Stimulated activated CD4-positive, alpha-beta T cell treated with anti-CD3 and anti-CD28 coated beads, TNF-alpha, amount 100 ng/mL, for 4 hours (primary cell): ENCODE data around the gene KMT2C.
"Not testable (repeated sequence)": the region's sequence is repeated elsewhere in the genome, so short reads cannot be mapped to it uniquely, and the experiment has no call there.

Source experiments
- DNase-seq, 3 experiments: peaks; one replicate each; pipeline ENCODE4 v3.0.0-alpha.2; 2020; ENCODE audit warnings: low read depth in 3 of 3

The KMT2C gene

GRCh38 chr7:152355474-152356057, 80.2 kb downstream of the KMT2C start:
- no peak for DNase-seq

DNA sequence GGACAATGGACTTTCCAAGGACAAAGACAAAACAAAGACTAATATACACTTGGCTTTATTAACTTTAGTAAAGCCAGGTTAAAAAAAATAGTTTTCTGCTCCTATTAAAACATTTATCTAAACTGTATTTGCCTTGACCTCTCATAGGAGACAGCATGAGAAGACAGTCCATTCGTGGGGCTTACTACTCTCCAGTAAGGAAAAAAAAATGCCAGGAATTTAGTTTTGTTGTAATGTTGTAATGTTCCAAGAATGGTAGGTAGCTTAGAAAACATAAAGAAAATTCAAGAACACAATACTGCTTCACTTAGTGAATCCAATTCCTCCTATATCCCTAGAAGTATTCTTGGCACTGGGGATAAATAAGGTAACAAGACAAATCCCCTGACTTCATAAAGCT, 81.7 kb downstream of the KMT2C start:
- DNase-seq: no peak

DNA sequence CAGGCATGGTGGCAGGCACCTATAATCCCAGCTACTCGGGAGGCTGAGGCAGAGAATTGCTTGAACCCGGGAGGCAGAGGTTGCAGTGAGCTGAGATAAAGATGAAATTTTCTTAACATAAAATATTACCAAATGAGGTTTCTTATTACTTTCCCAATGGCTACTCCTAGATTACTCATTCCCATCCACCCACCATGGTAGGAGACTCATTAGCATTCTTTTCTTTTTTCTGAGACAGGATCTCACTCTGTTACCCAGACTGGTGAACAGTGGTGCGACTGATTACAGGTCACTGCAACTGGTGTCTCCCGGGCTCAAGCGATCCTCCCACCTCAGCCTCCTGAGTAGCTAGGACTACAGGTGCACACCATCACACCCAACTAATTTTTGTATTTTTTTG, 82.5 kb downstream of the KMT2C start:
- DNase-seq: not testable (repeated sequence)

- DNase-seq: not testable (repeated sequence)
Measured at GRCh38 chr7:152351747-152352146, 84.1 kb downstream of the KMT2C start.

GRCh38 chr7:152351168-152351567, 84.6 kb downstream of the KMT2C start:
- no peak for DNase-seq

DNA sequence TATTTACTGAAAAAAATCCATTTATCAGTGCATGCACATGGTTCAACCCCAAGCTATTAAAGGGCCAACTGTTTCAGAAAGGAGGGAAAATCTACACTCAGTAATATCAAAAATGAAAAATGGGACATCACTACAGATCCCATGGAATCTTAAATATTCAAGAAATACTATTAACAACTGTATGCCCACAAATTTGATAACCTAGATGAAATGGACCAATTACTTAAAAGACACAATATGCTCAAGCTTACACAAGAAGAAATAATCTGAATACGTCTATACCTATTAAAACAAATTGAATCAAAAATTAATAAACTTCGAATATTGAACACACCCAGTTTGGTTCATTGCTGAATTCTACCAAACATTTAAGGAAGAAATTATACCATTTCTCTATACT, 87.9 kb downstream of the KMT2C start:
- no peak for DNase-seq

- no peak for DNase-seq
Measured at GRCh38 chr7:152344253-152344652, 91.5 kb downstream of the KMT2C start.

DNA sequence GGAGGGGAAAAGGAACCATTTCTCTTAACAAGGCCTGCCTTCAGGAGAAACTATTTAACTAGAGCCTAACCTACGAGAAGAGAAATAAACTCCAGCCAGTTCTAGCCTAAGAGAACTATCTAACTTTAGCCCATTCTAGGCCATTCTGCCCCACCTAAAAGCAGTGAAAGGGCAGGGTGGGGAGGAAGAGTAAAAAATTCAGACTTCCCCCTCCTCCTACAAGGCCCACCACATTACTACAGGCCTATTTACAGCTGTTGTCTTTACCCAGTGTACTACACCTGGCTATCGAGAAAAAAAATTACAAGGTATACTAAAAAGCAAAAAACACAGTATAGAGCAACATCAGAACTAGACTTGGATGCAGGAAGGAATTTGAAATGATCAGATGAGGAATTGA, 93.0 kb downstream of the KMT2C start:
- DNase-seq: no peak

GRCh38 chr7:152341914-152342236, 93.9 kb downstream of the KMT2C start:
- no peak for DNase-seq

DNA sequence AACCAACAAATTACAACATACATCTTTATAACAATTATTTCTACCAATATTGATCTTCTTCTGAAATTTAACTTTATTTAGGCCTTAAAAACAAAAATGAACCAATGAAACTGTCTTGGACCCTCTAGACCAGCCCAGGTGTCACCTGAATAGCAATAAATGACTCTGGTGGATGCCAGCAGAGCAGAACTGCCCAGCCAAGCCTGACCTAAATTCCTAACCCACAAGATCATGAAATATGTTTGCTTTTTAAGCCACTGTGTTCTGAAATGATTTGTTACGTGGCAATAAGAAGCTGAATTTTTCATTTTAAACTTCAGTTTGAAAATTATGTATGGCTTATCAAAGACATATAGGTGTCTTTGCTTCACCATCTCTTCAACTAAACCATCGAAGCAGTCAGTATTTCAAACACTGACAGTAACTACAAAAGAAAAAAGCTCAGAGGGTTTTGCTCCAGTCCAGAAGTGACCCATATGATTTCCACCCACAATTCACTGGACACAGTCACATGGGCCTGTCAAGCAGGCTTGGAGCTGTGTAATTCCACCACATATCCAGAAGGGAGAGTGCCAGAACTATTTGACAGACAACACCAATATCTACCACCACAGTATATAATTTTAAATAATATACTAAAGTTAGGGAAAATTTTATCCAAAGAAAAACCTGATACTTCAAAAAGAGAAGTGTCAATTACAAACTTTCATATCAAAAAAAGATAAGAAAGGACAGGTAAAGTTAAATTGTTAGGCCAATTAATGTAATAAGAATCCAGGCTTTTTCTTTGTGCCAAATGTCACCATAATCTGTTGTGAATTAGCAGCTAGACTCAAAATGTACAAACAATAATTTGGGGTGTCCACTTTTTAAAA, 94.5 kb downstream of the KMT2C start:
- DNase-seq: no peak

DNA sequence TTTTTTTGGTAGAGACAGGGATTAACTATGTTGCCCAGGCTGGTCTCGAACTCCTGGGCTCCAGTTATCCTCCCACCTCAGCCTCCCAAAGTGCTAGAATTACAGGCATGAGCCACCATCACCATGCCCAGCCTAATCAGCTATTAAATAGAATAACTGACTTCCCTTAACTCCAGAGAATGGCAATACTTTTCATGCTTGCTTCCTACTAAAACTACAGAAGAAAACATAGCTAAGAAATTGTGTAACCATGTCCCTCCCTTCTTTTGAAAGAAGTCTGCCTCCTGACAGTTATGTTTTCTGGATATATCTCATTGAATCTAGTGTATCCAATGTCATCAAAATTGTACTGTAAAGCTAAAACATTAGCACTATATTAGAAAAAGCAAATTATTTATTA, 95.6 kb downstream of the KMT2C start:
- DNase-seq: no peak

- no peak for DNase-seq
Measured at GRCh38 chr7:152338561-152338960, 97.2 kb downstream of the KMT2C start.

- DNase-seq: peak in 2 of 3 experiments; percentile 0 to 5
Measured at GRCh38 chr7:152336754-152337368, 98.9 kb downstream of the KMT2C start.

DNA sequence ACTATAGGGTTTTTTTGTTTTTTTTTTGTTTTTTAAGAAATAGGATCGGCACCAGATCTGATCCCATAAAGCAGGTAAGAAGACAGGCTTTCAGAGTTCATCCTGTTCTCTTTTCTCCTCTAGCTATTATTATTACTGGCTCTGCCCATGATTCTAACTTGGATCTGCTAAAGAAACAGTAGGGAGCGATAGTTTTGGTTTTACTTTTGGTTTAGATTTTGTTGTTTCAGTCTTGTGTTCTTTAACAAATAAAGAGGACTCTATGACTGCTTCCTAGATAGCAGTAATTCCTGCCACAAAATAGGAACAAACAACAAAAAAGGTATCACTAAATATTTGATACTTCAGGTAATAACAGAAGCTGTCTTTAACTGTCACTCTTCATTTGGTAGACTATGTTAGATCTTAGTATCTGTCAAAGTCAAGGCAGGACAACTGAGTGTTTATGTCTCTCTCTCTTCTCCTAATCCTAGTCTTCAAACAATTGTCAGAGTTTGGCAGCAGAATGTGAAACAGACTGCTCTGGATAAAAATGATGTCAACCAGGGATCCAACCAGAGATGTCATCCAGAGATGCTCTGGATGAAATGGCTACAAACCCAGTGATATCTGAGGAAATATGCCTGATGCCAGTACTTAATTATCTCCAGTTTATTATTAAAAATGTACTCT, 99.8 kb downstream of the KMT2C start:
- DNase-seq: no peak

GRCh38 chr7:152333134-152333533, 102.7 kb downstream of the KMT2C start:
- DNase-seq: no peak

- DNase-seq: no peak
Measured at GRCh38 chr7:152330827-152331226, 105.0 kb downstream of the KMT2C start.

- no peak for DNase-seq
Measured at GRCh38 chr7:152329469-152329868, 106.3 kb downstream of the KMT2C start.

DNA sequence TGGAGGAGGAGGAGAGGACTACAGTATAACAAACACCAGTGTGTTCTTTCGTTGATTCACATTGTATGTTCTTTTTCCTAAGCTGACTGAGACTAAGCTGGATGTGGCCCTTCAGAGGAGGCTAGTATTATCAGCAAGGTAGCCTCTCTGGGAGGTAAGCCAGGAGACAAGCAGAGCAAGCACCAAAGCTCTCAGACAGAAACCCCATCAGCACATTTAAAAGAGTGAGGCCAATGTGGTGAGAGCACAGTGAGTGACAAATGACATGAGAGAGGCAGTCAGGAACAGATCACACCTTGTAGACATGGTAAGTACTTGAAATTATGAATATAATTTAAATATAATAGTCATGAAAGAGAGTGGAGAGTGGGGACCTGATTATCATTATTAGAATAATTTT, 107.6 kb downstream of the KMT2C start:
- DNase-seq: no peak

GRCh38 chr7:152315845-152316244, 120.0 kb downstream of the KMT2C start:
- no peak for DNase-seq

- DNase-seq: no peak
Measured at GRCh38 chr7:152313831-152314604, 121.8 kb downstream of the KMT2C start.

DNA sequence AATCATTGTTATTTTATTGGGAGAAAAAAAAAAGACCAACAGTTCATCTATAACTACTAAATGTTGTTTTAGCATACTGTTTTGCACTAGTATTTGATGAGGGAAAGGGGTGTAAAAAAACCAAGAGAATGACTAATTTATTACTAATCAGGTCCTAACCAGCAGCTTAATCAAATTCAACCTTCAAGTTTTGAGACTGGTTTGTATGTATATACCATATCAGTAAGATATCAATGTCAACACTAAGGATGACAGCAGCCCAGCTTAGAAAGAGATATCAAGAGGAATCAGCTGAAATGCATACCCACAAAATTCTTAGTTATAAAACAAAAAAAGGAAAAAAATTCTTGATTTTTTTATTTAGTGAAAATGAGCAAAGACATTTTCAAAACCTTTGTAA, 122.6 kb downstream of the KMT2C start:
- no peak for DNase-seq

GRCh38 chr7:152312316-152312715, 123.5 kb downstream of the KMT2C start:
- no peak for DNase-seq
